Body of pancreas (tissue), 4 donors: ENCODE measurements around the gene CLEC4G.

Experiments
- CTCF ChIP-seq, 7 experiments: fragments of 450-650 bp in 4 of 7; fragments of 200-600 bp in 3 of 7; sonication (generic) in 3 of 7; IDR thresholded peaks; one replicate each; pipeline ENCODE4 v1.5.1; 2016 to 2019; ENCODE audit warnings: antibody characterized with exemption in 7 of 7
- POLR2A ChIP-seq, 3 donors: fragments of 450-650 bp; IDR thresholded peaks; one replicate each; pipeline ENCODE4 v1.6.1; 2016; ENCODE audit warnings: antibody characterized with exemption in 3 of 3, mild to moderate bottlenecking in 2 of 3

GRCh38 chr19:7716762-7717161 lies 15.1 kb downstream of the CLEC4G start:
- TF ChIP-seq CTCF (IDR thresholded peaks at IDR 0.05): no peak
- TF ChIP-seq POLR2A (IDR thresholded peaks at IDR 0.05): no peak
